MCF 10A (cell line): ENCODE measurements around the gene GAGE12G. TPM values are rescaled to one million over a fixed set of nuclear protein-coding genes. Genes with fewer than 3 reads are reported as not detected.
"Not testable (repeated sequence)": the region's sequence is repeated elsewhere in the genome, so short reads cannot be mapped to it uniquely, and the experiment has no call there.

Experiments used
- Bru-seq: library from RNA; stranded (reverse); fragments of 400-500 nt; gene quantifications from one replicate; lab custom pipeline; 2021; lab: Mats Ljungman, UMichigan
- BruChase-seq, 2 experiments: library from RNA; stranded (reverse); fragments of 400-500 nt; gene quantifications; one replicate each; lab custom pipeline; 2021; lab: Mats Ljungman, UMichigan
- BruUV-seq: library from RNA; stranded (reverse); fragments of 400-500 nt; replicated peaks from 2 replicates; lab custom pipeline; 2021; lab: Mats Ljungman, UMichigan
- CTCF ChIA-PET: fragments of 300-600 bp; sonication (Branson Sonifier 250); formaldehyde crosslinking; extraction: SDS; loops from one replicate; lab custom pipeline; 2021; ENCODE audit warnings: antibody characterized with exemption, inconsistent platforms; lab: Yijun Ruan, JAX
- POLR2A ChIA-PET: fragments of 300-600, 350-650 bp; sonication (Branson Sonifier 250); formaldehyde crosslinking; extraction: SDS; loops from one replicate; lab custom pipeline; 2020; ENCODE audit warnings: antibody characterized with exemption, inconsistent platforms; lab: Yijun Ruan, JAX
- DNase-seq: peaks from one replicate; pipeline ENCODE4 v3.0.0-alpha.2; 2018; ENCODE audit not compliant: unreplicated experiment
- H3K27ac Mint-ChIP-seq: one replicate; pipeline ENCODE4 v1.8.0; 2022; ENCODE audit warnings: mild to moderate bottlenecking, low read depth, mixed read lengths; ENCODE audit not compliant: unreplicated experiment
- H3K27me3 Mint-ChIP-seq: one replicate; pipeline ENCODE4 v1.8.0; 2022; ENCODE audit warnings: mixed read lengths; ENCODE audit not compliant: insufficient read depth, unreplicated experiment
- H3K36me3 Mint-ChIP-seq: one replicate; pipeline ENCODE4 v1.8.0; 2022; ENCODE audit warnings: mild to moderate bottlenecking, moderate library complexity, mixed read lengths; ENCODE audit not compliant: insufficient read depth, unreplicated experiment
- H3K4me1 Mint-ChIP-seq: one replicate; pipeline ENCODE4 v1.8.0; 2022; ENCODE audit warnings: mixed read lengths; ENCODE audit not compliant: insufficient read depth, unreplicated experiment
- H3K4me3 Mint-ChIP-seq: one replicate; pipeline ENCODE4 v1.8.0; 2022; ENCODE audit warnings: mild to moderate bottlenecking, moderate library complexity, mixed read lengths; ENCODE audit not compliant: unreplicated experiment
- H3K9me3 Mint-ChIP-seq: one replicate; pipeline ENCODE4 v1.8.0; 2022; ENCODE audit warnings: mixed read lengths; ENCODE audit not compliant: unreplicated experiment
- intact Hi-C: fragments of 100-400 bp; cut with micrococcal nuclease; formaldehyde crosslinking; loops from 2 replicates; pipeline ENCODE4 v1.14.1; 2022
- long read RNA-seq: library from polyadenylated mRNA; stranded (forward); transcript quantifications from one replicate; pipeline ENCODE4 v2.0.0, GENCODE V29; 2022
- total RNA-seq: library from RNA; stranded (reverse); gene quantifications from 2 replicates; pipeline ENCODE4 v1.2.3, GENCODE V29; 2022

The GAGE12G gene
- total RNA-seq, result not detected in 2 replicates
- not detected for Bru-seq, nascent RNA
- not detected for BruChase-seq, experiment 1, labeled RNA remaining after a 6-hour chase
- BruChase-seq, experiment 2, labeled RNA remaining after a 2-hour chase, result not detected
- long read RNA-seq, result 0 reads

GRCh38 chrX:49570100-49570499, at the start of gene GAGE12G:
Gene GAGE12G (plus strand): TSS chrX:49570400. CDS start chrX:49571555, 1,155 bp downstream.
- BruUV-seq, CTCF ChIA-PET, H3K4me1 Mint-ChIP-seq, H3K4me3 Mint-ChIP-seq, H3K9me3 Mint-ChIP-seq, POLR2A ChIA-PET, H3K27ac Mint-ChIP-seq, intact Hi-C loops, H3K36me3 Mint-ChIP-seq, H3K27me3 Mint-ChIP-seq, DNase-seq: not testable (repeated sequence)

- CTCF ChIA-PET, H3K27ac Mint-ChIP-seq, H3K4me3 Mint-ChIP-seq, H3K4me1 Mint-ChIP-seq, POLR2A ChIA-PET, H3K9me3 Mint-ChIP-seq, H3K36me3 Mint-ChIP-seq, intact Hi-C loops, DNase-seq, H3K27me3 Mint-ChIP-seq, BruUV-seq: not testable (repeated sequence)
These were observed 38.3 kb upstream of the GAGE12G start, which contains the start of gene GAGE12C for GRCh38 chrX:49531877-49532276. Gene GAGE12C (plus strand): TSS chrX:49532177. CDS start chrX:49533332, 1,155 bp downstream.

GRCh38 chrX:49541433-49541832, 28.8 kb upstream of the GAGE12G start, which contains the start of gene GAGE12D:
Gene GAGE12D (plus strand): TSS chrX:49541733. CDS start chrX:49542888, 1,155 bp downstream.
- CTCF ChIA-PET, H3K4me3 Mint-ChIP-seq, H3K36me3 Mint-ChIP-seq, POLR2A ChIA-PET, H3K4me1 Mint-ChIP-seq, DNase-seq, H3K27me3 Mint-ChIP-seq, BruUV-seq, H3K9me3 Mint-ChIP-seq, H3K27ac Mint-ChIP-seq, intact Hi-C loops: not testable (repeated sequence)

- H3K9me3 Mint-ChIP-seq, CTCF ChIA-PET, H3K4me1 Mint-ChIP-seq, H3K4me3 Mint-ChIP-seq, intact Hi-C loops, H3K36me3 Mint-ChIP-seq, DNase-seq, BruUV-seq, H3K27me3 Mint-ChIP-seq, POLR2A ChIA-PET, H3K27ac Mint-ChIP-seq: not testable (repeated sequence)
These were observed 19.2 kb upstream of the GAGE12G start, which contains the start of gene GAGE12E for GRCh38 chrX:49550989-49551388. Gene GAGE12E (plus strand): TSS chrX:49551289. CDS start chrX:49552444, 1,155 bp downstream.

GRCh38 chrX:49560542-49560941, 9.7 kb upstream of the GAGE12G start, which contains the start of gene GAGE12F:
Gene GAGE12F (plus strand): TSS chrX:49560842. CDS start chrX:49561997, 1,155 bp downstream.
- intact Hi-C loops, CTCF ChIA-PET, H3K36me3 Mint-ChIP-seq, BruUV-seq, DNase-seq, H3K9me3 Mint-ChIP-seq, H3K27ac Mint-ChIP-seq, H3K27me3 Mint-ChIP-seq, H3K4me1 Mint-ChIP-seq, H3K4me3 Mint-ChIP-seq, POLR2A ChIA-PET: not testable (repeated sequence)

GRCh38 chrX:49568728-49569127, 1.5 kb upstream of the GAGE12G start:
- H3K27me3 Mint-ChIP-seq, intact Hi-C loops, H3K9me3 Mint-ChIP-seq, CTCF ChIA-PET, BruUV-seq, H3K4me3 Mint-ChIP-seq, POLR2A ChIA-PET, H3K36me3 Mint-ChIP-seq, DNase-seq, H3K4me1 Mint-ChIP-seq, H3K27ac Mint-ChIP-seq: not testable (repeated sequence)

- intact Hi-C loops, H3K4me3 Mint-ChIP-seq, BruUV-seq, H3K27ac Mint-ChIP-seq, DNase-seq, H3K27me3 Mint-ChIP-seq, H3K4me1 Mint-ChIP-seq, H3K9me3 Mint-ChIP-seq, POLR2A ChIA-PET, CTCF ChIA-PET, H3K36me3 Mint-ChIP-seq: not testable (repeated sequence)
These were observed 1.0 kb upstream of the GAGE12G start for GRCh38 chrX:49569152-49569551.

- H3K4me3 Mint-ChIP-seq, CTCF ChIA-PET, intact Hi-C loops, H3K9me3 Mint-ChIP-seq, H3K27me3 Mint-ChIP-seq, H3K27ac Mint-ChIP-seq, H3K36me3 Mint-ChIP-seq, H3K4me1 Mint-ChIP-seq, DNase-seq, POLR2A ChIA-PET, BruUV-seq: not testable (repeated sequence)
These were observed 9.4 kb downstream of the GAGE12G start, which contains the start of gene GAGE12H for GRCh38 chrX:49579649-49580048. Gene GAGE12H (plus strand): TSS chrX:49579949. CDS start chrX:49581104, 1,155 bp downstream.

GRCh38 chrX:49589196-49589595, 19.0 kb downstream of the GAGE12G start, which contains the start of gene GAGE2A:
Gene GAGE2A (plus strand): TSS chrX:49589496. CDS start chrX:49590651, 1,155 bp downstream.
- H3K4me1 Mint-ChIP-seq, intact Hi-C loops, DNase-seq, H3K9me3 Mint-ChIP-seq, BruUV-seq, H3K27ac Mint-ChIP-seq, H3K36me3 Mint-ChIP-seq, POLR2A ChIA-PET, CTCF ChIA-PET, H3K4me3 Mint-ChIP-seq, H3K27me3 Mint-ChIP-seq: not testable (repeated sequence)
